Measurements from ENCODE around the gene ATRX. TPM values are rescaled to one million over a fixed set of nuclear protein-coding genes. Genes with fewer than 3 reads are reported as not detected.
"Not testable (repeated sequence)": the region's sequence is repeated elsewhere in the genome, so short reads cannot be mapped to it uniquely, and the experiment has no call there.

Gene ATRX
- total and polyA plus RNA-seq, 2 donors (not counting 1 experiment from before 2014, with no cell fraction given) = 19.3 to 173 TPM

DNA sequence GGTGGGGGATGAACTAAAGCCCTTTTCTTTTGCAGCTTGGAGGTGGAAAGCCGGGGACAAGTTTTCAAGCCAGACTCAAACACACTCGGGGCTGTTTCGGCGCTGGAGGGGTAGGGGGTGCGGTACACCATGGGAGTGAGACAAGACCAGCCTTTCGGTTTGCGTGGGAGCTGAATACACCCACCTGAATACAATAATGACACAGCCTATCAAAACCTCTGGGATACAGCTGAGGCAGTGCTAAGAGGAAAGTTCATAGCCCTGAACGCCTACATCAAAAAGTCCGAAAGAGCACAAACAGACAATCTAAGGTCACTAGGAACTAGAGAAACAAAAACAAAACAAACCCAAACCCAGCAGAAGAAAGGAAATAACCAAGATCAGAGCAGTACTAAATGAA, 163.3 kb downstream of the ATRX start:
- ATAC-seq (ENCODE audit: low read depth) = no peak
- POLR2A ChIA-PET = no interaction called here
- 100% methylated on average over 1 of the region's 9 CpGs for WGBS (ENCODE audit: insufficient coverage)
- Histone ChIP-seq H3K4me2 (replicated peaks; ENCODE audit: low read depth, low read length, poor library complexity, severe bottlenecking) (no peak overlapping the region), H4K20me1 (ENCODE audit: control insufficient read depth, insufficient read depth, low read length, poor library complexity, severe bottlenecking) (no peaks in the 10 kb centered on the region), H3K79me2 (ENCODE audit: control insufficient read depth, insufficient read depth, low read length) (peaks cover 11% of the 10 kb centered on the region), H3K27ac (ENCODE audit: low read length in 2 of 2) (no peak overlapping the region), H2AFZ (ENCODE audit: insufficient read depth, low read depth, low read length, poor library complexity, severe bottlenecking) (no peak overlapping the region), H3K4me3 (ENCODE audit: control extremely low read depth in 1 of 5, extremely low read depth in 1 of 5, insufficient read depth in 1 of 5, low read depth in 2 of 5, low read length in 4 of 5) (no peak overlapping the region), H3K9me3 (ENCODE audit: control extremely low read depth in 1 of 3, control insufficient read depth in 2 of 3, insufficient read depth in 1 of 3, low read length in 2 of 3) (no peaks in the 10 kb centered on the region), H3K4me1 (ENCODE audit: control insufficient read depth in 2 of 2, insufficient read depth in 2 of 2, low read length in 2 of 2) (no peaks in the 10 kb centered on the region), H3K27me3 (replicated peaks in 1 of 4; ENCODE audit: control extremely low read depth in 1 of 4, control insufficient read depth in 3 of 4, insufficient read depth in 4 of 4, low read length in 3 of 4) (no peaks in the 10 kb centered on the region), H3K36me3 (replicated peaks in 1 of 2; ENCODE audit: control extremely low read depth in 1 of 2, control insufficient read depth in 1 of 2, extremely low read depth in 1 of 2, insufficient read depth in 2 of 2, low read length in 1 of 2) (peaks cover 0 to 5% of the 10 kb centered on the region in 2 experiments), H3K9ac (ENCODE audit: low read length) (no peak overlapping the region)
- no peaks in the 10 kb centered on the region for H3K9me3 Mint-ChIP-seq (ENCODE audit: insufficient read depth)
- CTCF ChIA-PET = no interaction called here
- intact Hi-C loops (cut with micrococcal nuclease) = no loop called here
- no peak overlapping the region for H3K4me3 Mint-ChIP-seq
- H3K27me3 Mint-ChIP-seq = no peaks in the 10 kb centered on the region
- H3K27ac Mint-ChIP-seq = no peak overlapping the region
- no peak for DNase-seq
- TF ChIP-seq EZH2 (IDR thresholded peaks at IDR 0.05; ENCODE audit: borderline replicate concordance, insufficient read depth, low read depth, low read length, poor library complexity, severe bottlenecking) = no peak
- TF ChIP-seq, protein P1, sequence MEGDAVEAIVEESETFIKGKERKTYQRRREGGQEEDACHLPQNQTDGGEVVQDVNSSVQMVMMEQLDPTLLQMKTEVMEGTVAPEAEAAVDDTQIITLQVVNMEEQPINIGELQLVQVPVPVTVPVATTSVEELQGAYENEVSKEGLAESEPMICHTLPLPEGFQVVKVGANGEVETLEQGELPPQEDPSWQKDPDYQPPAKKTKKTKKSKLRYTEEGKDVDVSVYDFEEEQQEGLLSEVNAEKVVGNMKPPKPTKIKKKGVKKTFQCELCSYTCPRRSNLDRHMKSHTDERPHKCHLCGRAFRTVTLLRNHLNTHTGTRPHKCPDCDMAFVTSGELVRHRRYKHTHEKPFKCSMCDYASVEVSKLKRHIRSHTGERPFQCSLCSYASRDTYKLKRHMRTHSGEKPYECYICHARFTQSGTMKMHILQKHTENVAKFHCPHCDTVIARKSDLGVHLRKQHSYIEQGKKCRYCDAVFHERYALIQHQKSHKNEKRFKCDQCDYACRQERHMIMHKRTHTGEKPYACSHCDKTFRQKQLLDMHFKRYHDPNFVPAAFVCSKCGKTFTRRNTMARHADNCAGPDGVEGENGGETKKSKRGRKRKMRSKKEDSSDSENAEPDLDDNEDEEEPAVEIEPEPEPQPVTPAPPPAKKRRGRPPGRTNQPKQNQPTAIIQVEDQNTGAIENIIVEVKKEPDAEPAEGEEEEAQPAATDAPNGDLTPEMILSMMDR (IDR thresholded peaks at IDR 0.05) = no peak
- no peaks in the 10 kb centered on the region for H3K4me1 Mint-ChIP-seq

DNA sequence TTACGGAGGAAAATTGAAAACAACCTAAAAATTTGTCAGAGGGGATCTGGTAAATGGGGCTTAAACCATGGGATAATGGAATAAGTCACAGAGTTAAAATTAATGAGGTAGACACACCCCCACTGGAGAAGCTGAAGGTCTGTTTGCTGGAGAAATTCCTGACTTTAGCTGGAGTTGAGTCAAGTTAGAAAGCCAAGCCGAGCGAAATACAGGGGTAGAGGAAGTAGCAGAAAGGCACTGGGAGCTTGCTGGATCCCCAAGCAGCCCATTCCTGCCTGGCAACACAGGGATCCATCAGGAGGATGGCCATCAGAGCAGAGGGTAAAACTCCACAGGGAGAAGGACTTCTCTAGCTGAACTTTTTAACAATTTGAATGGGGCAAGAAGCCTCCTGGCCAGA, 163.8 kb downstream of the ATRX start:
- Histone ChIP-seq H3K4me1 (ENCODE audit: control insufficient read depth in 2 of 2, insufficient read depth in 2 of 2, low read length in 2 of 2) (no peaks in the 10 kb centered on the region), H3K27ac (ENCODE audit: low read length in 2 of 2) (no peak overlapping the region), H4K20me1 (ENCODE audit: control insufficient read depth, insufficient read depth, low read length, poor library complexity, severe bottlenecking) (no peaks in the 10 kb centered on the region), H3K9ac (ENCODE audit: low read length) (no peak overlapping the region), H3K9me3 (ENCODE audit: control extremely low read depth in 1 of 3, control insufficient read depth in 2 of 3, insufficient read depth in 1 of 3, low read length in 2 of 3) (no peaks in the 10 kb centered on the region), H2AFZ (ENCODE audit: insufficient read depth, low read depth, low read length, poor library complexity, severe bottlenecking) (no peak overlapping the region), H3K79me2 (ENCODE audit: control insufficient read depth, insufficient read depth, low read length) (peaks cover 11% of the 10 kb centered on the region), H3K27me3 (replicated peaks in 1 of 4; ENCODE audit: control extremely low read depth in 1 of 4, control insufficient read depth in 3 of 4, insufficient read depth in 4 of 4, low read length in 3 of 4) (no peaks in the 10 kb centered on the region), H3K36me3 (replicated peaks in 1 of 2; ENCODE audit: control extremely low read depth in 1 of 2, control insufficient read depth in 1 of 2, extremely low read depth in 1 of 2, insufficient read depth in 2 of 2, low read length in 1 of 2) (peaks cover 0 to 9% of the 10 kb centered on the region in 2 experiments), H3K4me3 (ENCODE audit: control extremely low read depth in 1 of 5, extremely low read depth in 1 of 5, insufficient read depth in 1 of 5, low read depth in 2 of 5, low read length in 4 of 5) (no peak overlapping the region), H3K4me2 (replicated peaks; ENCODE audit: low read depth, low read length, poor library complexity, severe bottlenecking) (no peak overlapping the region)
- TF ChIP-seq, protein P1 (IDR thresholded peaks at IDR 0.05) = no peak
- no peak for TF ChIP-seq EZH2 (IDR thresholded peaks at IDR 0.05; ENCODE audit: borderline replicate concordance, insufficient read depth, low read depth, low read length, poor library complexity, severe bottlenecking)
- DNase-seq (no peak), ATAC-seq (ENCODE audit: low read depth) (no peak)
- intact Hi-C loops (cut with micrococcal nuclease) = no loop called here
- H3K4me3 Mint-ChIP-seq = no peak overlapping the region
- no peaks in the 10 kb centered on the region for H3K9me3 Mint-ChIP-seq (ENCODE audit: insufficient read depth)
- H3K27me3 Mint-ChIP-seq = no peaks in the 10 kb centered on the region
- H3K4me1 Mint-ChIP-seq = no peaks in the 10 kb centered on the region
- H3K27ac Mint-ChIP-seq = no peak overlapping the region
- CTCF ChIA-PET = no interaction called here
- POLR2A ChIA-PET = no interaction called here
- 100% methylated on average over 2 of the region's 3 CpGs for WGBS (ENCODE audit: insufficient coverage)

DNA sequence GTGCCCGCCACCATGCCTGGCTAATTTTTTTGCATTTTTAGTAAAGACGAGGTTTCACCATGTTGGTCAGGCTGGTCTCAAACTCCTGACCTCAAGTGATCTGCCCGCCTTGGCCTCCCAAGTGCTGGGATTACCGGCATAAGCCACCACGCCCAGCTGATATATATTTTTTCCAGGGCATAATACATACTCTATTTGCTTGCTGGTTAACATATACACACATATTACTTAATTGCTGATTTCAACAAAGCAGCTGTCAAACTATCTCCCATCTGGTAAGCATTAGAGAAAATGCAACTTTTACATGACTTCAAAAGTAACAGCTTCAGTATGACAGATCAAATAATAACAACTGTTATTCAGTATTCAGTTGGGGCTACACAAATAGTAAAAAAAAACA, 164.6 kb downstream of the ATRX start:
- Histone ChIP-seq H3K36me3 (replicated peaks in 1 of 2; ENCODE audit: control extremely low read depth in 1 of 2, control insufficient read depth in 1 of 2, extremely low read depth in 1 of 2, insufficient read depth in 2 of 2, low read length in 1 of 2) (peaks cover 0 to 11% of the 10 kb centered on the region in 2 experiments), H3K79me2 (ENCODE audit: control insufficient read depth, insufficient read depth, low read length) (peaks cover 11% of the 10 kb centered on the region)
- CTCF ChIA-PET; H3K4me3 Mint-ChIP-seq; H3K27me3 ChIP-seq (replicated peaks in 1 of 4; ENCODE audit: control extremely low read depth in 1 of 4, control insufficient read depth in 3 of 4, insufficient read depth in 4 of 4, low read length in 3 of 4); H2AFZ ChIP-seq (ENCODE audit: insufficient read depth, low read depth, low read length, poor library complexity, severe bottlenecking); H3K27ac ChIP-seq (ENCODE audit: low read length in 2 of 2); H3K4me2 ChIP-seq (replicated peaks; ENCODE audit: low read depth, low read length, poor library complexity, severe bottlenecking); H4K20me1 ChIP-seq (ENCODE audit: control insufficient read depth, insufficient read depth, low read length, poor library complexity, severe bottlenecking); H3K27me3 Mint-ChIP-seq; H3K4me1 ChIP-seq (ENCODE audit: control insufficient read depth in 2 of 2, insufficient read depth in 2 of 2, low read length in 2 of 2); intact Hi-C loops (cut with micrococcal nuclease); H3K4me3 ChIP-seq (ENCODE audit: control extremely low read depth in 1 of 5, extremely low read depth in 1 of 5, insufficient read depth in 1 of 5, low read depth in 2 of 5, low read length in 4 of 5); H3K9me3 Mint-ChIP-seq (ENCODE audit: insufficient read depth); ATAC-seq (ENCODE audit: low read depth); POLR2A ChIA-PET; H3K9me3 ChIP-seq (ENCODE audit: control extremely low read depth in 1 of 3, control insufficient read depth in 2 of 3, insufficient read depth in 1 of 3, low read length in 2 of 3); H3K4me1 Mint-ChIP-seq; H3K9ac ChIP-seq (ENCODE audit: low read length); DNase-seq; H3K27ac Mint-ChIP-seq: not testable (repeated sequence)
- no CpG with 5 or more reads among the region's 5 CpGs for WGBS (ENCODE audit: insufficient coverage)

Data from B cell (primary cell).